HepG2 (cell line): ENCODE data around the gene SLC15A3.

Source experiments
- CERS6 ChIP-seq: sonication (generic); formaldehyde crosslinking; IDR thresholded peaks from 2 replicates; pipeline ENCODE4 v1.5.0; 2020; ENCODE audit warnings: missing genetic modification reagents
- FOSL2 ChIP-seq: sonication (generic); formaldehyde crosslinking; IDR thresholded peaks from 2 replicates; pipeline ENCODE4 v1.4.0; 2020; ENCODE audit warnings: missing genetic modification reagents
- POLR2AphosphoS5 ChIP-seq: IDR thresholded peaks from 2 replicates; pipeline ENCODE4 v1.6.1; 2012; ENCODE audit warnings: low read depth, low read length
- SIN3A ChIP-seq: IDR thresholded peaks from 2 replicates; pipeline ENCODE4 v1.6.1; 2011; ENCODE audit warnings: low read depth, mild to moderate bottlenecking, control low read depth, low read length, borderline replicate concordance
- ZNF331 ChIP-seq: sonication (generic); formaldehyde crosslinking; IDR thresholded peaks from 2 replicates; pipeline ENCODE4 v1.4.0; 2020; ENCODE audit warnings: missing genetic modification reagents
- TF ChIP-seq, protein P1 (sequence below): sonication (generic); formaldehyde crosslinking; IDR thresholded peaks from 2 replicates; pipeline ENCODE4 v1.5.0; 2020; ENCODE audit warnings: mild to moderate bottlenecking, missing genetic modification reagents, moderate library complexity

- TF ChIP-seq POLR2AphosphoS5 (no peak), FOSL2 (CRISPR knock-in tag) (no peak), SIN3A (no peak), ZNF331 (CRISPR knock-in tag) (no peak), CERS6 (CRISPR knock-in tag) (no peak)
- TF ChIP-seq, protein P1, sequence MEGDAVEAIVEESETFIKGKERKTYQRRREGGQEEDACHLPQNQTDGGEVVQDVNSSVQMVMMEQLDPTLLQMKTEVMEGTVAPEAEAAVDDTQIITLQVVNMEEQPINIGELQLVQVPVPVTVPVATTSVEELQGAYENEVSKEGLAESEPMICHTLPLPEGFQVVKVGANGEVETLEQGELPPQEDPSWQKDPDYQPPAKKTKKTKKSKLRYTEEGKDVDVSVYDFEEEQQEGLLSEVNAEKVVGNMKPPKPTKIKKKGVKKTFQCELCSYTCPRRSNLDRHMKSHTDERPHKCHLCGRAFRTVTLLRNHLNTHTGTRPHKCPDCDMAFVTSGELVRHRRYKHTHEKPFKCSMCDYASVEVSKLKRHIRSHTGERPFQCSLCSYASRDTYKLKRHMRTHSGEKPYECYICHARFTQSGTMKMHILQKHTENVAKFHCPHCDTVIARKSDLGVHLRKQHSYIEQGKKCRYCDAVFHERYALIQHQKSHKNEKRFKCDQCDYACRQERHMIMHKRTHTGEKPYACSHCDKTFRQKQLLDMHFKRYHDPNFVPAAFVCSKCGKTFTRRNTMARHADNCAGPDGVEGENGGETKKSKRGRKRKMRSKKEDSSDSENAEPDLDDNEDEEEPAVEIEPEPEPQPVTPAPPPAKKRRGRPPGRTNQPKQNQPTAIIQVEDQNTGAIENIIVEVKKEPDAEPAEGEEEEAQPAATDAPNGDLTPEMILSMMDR (CRISPR knock-in tag) = no peak
These were observed 6.7 kb downstream of the SLC15A3 start for GRCh38 chr11:60945295-60945667.
